Ascending aorta (tissue), 2 donors: Measurements from ENCODE around the gene KCTD11. TPM values are rescaled to one million over a fixed set of nuclear protein-coding genes. Genes with fewer than 3 reads are reported as not detected.

Source experiments
- DNase-seq, 2 donors: peaks; one replicate each; pipeline ENCODE4 v3.0.0-alpha.2; 2019; ENCODE audit warnings: low spot score in 2 of 2
- H3K27ac ChIP-seq, 2 donors: fragments of 200-600 bp; sonication (generic); one replicate each; pipeline ENCODE4 v1.5.1; 2016 to 2017; ENCODE audit warnings: mild to moderate bottlenecking in 1 of 2
- H3K27me3 ChIP-seq: fragments of 200-600 bp; sonication (generic); one replicate; pipeline ENCODE4 v1.5.1; 2017
- H3K36me3 ChIP-seq, 2 donors: fragments of 200-600 bp; sonication (generic); one replicate each; pipeline ENCODE4 v1.5.1; 2016
- H3K4me1 ChIP-seq, 2 donors: fragments of 200-600 bp; sonication (generic); one replicate each; pipeline ENCODE4 v1.5.1; 2016 to 2017; ENCODE audit warnings: mild to moderate bottlenecking in 1 of 2
- H3K4me3 ChIP-seq, 2 donors: fragments of 200-600 bp; sonication (generic); one replicate each; pipeline ENCODE4 v1.5.1; 2016 to 2017; ENCODE audit warnings: mild to moderate bottlenecking in 1 of 2
- H3K9me3 ChIP-seq, 2 donors: fragments of 200-600 bp; sonication (generic); one replicate each; pipeline ENCODE4 v1.5.1; 2016
- intact Hi-C: fragments of 100-400 bp; cut with DNase I; formaldehyde crosslinking; loops from one replicate; pipeline ENCODE4 v1.15.1; 2023
- total RNA-seq: library from RNA; depleted of rRNA; stranded (reverse); fragments of >200 nt; gene quantifications from one replicate; pipeline ENCODE4 v1.1.0, GENCODE V29; 2016
- TF ChIP-seq, protein P1 (sequence below), 3 experiments: fragments of 200-600 bp in 2 of 3; fragments of 450-650 bp in 1 of 3; sonication (generic) in 2 of 3; IDR thresholded peaks; one replicate each; pipeline ENCODE4 v1.5.1; 2016 to 2019; ENCODE audit warnings: antibody characterized with exemption in 3 of 3, mild to moderate bottlenecking in 1 of 3, moderate library complexity in 1 of 3

The KCTD11 gene
- total RNA-seq, 1 donor from 2014 or later: 14.6 TPM

DNA sequence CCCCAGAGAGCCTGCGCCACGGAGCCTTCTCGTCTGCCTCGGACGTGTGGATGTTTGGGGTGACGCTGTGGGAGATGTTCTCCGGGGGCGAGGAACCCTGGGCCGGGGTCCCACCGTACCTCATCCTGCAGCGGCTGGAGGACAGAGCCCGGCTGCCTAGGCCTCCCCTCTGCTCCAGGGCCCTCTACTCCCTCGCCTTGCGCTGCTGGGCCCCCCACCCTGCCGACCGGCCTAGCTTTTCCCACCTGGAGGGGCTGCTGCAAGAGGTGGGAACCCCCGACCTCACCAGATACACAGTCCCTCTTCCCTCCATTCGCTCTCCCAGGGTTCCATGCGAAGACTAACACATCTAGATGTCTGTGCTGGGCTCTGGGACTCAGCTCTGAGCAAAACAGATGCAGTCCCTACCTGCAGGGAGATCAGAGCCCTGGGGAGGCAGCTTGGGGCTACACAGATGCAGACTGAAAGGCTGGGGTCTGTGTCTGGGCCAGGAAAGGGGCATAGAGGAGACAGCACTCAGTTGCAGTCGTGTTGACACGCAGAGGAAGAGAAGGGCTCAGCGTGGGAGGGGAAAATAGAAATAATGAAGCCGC lies 32.6 kb downstream of the KCTD11 start:
- TF ChIP-seq, protein P1, sequence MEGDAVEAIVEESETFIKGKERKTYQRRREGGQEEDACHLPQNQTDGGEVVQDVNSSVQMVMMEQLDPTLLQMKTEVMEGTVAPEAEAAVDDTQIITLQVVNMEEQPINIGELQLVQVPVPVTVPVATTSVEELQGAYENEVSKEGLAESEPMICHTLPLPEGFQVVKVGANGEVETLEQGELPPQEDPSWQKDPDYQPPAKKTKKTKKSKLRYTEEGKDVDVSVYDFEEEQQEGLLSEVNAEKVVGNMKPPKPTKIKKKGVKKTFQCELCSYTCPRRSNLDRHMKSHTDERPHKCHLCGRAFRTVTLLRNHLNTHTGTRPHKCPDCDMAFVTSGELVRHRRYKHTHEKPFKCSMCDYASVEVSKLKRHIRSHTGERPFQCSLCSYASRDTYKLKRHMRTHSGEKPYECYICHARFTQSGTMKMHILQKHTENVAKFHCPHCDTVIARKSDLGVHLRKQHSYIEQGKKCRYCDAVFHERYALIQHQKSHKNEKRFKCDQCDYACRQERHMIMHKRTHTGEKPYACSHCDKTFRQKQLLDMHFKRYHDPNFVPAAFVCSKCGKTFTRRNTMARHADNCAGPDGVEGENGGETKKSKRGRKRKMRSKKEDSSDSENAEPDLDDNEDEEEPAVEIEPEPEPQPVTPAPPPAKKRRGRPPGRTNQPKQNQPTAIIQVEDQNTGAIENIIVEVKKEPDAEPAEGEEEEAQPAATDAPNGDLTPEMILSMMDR (IDR thresholded peaks at IDR 0.05): no peak
- Histone ChIP-seq H3K9me3 (no peaks in the 10 kb centered on the region), H3K4me3 (peak overlapping the region in 1 of 2 donors; percentile 65), H3K27ac (peak overlapping the region; percentile 29 to 54), H3K36me3 (peaks cover 9 to 17% of the 10 kb centered on the region in 2 donors), H3K27me3 (no peaks in the 10 kb centered on the region), H3K4me1 (peaks cover 4 to 20% of the 10 kb centered on the region in 2 donors)
- intact Hi-C loops: no loop called here
- DNase-seq: no peak

DNA sequence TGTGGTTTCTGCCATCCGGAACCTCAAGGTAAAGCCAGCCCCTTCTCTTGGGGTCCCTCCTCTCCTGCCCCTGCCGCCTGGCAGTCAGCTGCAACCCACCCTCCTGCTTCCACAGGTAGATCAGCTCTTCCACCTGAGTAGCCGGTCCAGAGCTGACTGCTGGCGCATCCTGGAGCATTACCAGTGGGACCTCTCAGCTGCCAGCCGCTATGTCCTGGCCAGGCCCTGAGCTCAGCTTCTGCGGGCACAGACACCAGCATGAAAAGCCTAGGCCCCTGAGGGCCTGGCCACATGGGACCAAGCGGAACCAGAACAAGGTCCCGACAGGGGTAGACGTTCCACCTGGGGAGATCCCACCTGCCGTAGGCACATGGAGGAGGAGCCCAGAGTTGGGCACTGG lies 36.9 kb downstream of the KCTD11 start:
- peaks cover 17 to 41% of the 10 kb centered on the region in 2 donors for H3K36me3 ChIP-seq
- intact Hi-C loops: no loop called here
- H3K4me3 ChIP-seq: no peak overlapping the region
- no peaks in the 10 kb centered on the region for H3K9me3 ChIP-seq
- no peak overlapping the region for H3K27ac ChIP-seq
- peaks cover 5 to 12% of the 10 kb centered on the region in 2 donors for H3K4me1 ChIP-seq
- DNase-seq: no peak
- H3K27me3 ChIP-seq: no peaks in the 10 kb centered on the region
- TF ChIP-seq, protein P1 (IDR thresholded peaks at IDR 0.05): no peak

DNA sequence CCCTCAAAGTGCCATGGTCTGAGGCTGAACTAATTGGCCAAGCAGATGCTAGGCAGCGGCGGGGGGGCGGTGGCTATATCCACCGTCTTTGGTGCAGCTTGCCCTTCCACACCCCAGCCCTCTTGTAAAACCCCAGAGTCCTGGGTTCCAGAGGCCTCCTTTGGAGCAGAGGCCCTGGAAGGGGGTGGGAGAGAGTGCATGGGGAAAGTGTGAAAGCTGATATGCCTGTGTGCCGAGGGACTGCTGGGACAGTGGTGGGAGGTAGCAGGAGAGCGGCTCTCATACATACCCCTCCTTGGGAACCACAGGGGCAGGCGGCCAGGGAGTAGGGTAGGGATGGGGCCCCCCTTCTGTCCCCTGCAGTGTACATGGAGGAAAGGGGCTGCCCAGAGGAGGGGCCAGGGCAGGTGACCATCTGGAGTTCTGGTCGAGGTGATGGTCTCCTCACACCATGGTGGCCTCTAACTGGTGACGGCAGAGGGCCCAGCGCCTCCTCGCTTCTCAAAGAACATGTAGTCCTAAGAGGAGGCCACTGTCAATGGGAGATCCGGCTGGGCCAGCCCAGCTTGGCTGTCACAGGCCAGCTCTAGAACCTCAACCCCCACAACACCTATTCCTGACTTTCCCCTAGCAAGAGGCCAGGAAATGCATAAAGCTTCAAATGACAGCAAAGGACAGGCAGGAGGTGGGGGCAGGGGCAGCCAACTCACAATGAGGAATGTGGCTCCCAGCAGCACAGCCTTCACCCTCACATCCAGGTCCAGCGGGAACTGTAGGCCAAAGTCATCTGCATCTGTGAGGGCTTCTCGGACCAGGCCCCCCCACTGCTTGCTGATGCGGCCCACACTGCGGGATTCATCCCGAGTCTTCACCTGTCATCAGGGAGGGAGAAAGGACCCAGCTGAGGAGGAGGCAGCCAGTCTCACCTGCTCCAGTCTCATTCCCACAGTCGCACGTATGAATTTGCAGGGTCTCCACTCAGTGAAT lies 38.3 kb downstream of the KCTD11 start:
- no peak overlapping the region for H3K4me3 ChIP-seq
- intact Hi-C loops: no loop called here
- H3K36me3 ChIP-seq: peaks cover 17 to 41% of the 10 kb centered on the region in 2 donors
- TF ChIP-seq, protein P1 (IDR thresholded peaks at IDR 0.05): no peak
- peaks cover 5 to 12% of the 10 kb centered on the region in 2 donors for H3K4me1 ChIP-seq
- no peaks in the 10 kb centered on the region for H3K9me3 ChIP-seq
- H3K27ac ChIP-seq: no peak overlapping the region
- no peak for DNase-seq
- no peaks in the 10 kb centered on the region for H3K27me3 ChIP-seq

DNA sequence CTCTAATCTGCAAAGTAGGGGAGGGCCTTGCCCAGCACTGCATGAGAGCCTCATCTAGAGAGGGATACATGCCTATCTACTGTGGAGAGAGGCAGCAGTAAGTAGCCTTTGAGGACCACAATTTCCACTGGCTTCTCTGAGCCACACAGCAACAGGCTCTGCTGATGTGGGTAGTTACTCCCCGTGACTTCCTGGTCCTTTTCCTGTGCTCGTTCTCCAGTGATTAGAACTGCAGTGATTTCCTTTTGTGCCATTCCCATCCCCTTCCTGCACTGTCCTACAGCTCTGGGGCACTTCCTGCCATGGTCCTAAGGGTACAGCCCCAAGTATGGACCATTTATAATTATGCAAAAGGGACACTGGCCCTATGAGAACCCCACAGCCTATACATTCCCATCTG lies 39.3 kb downstream of the KCTD11 start:
- no peak for DNase-seq
- Histone ChIP-seq H3K36me3 (peaks cover 17 to 41% of the 10 kb centered on the region in 2 donors), H3K27me3 (no peaks in the 10 kb centered on the region), H3K27ac (no peak overlapping the region), H3K4me1 (peaks cover 5 to 14% of the 10 kb centered on the region in 2 donors), H3K4me3 (no peak overlapping the region), H3K9me3 (no peaks in the 10 kb centered on the region)
- TF ChIP-seq, protein P1 (IDR thresholded peaks at IDR 0.05): no peak
- intact Hi-C loops: no loop called here

DNA sequence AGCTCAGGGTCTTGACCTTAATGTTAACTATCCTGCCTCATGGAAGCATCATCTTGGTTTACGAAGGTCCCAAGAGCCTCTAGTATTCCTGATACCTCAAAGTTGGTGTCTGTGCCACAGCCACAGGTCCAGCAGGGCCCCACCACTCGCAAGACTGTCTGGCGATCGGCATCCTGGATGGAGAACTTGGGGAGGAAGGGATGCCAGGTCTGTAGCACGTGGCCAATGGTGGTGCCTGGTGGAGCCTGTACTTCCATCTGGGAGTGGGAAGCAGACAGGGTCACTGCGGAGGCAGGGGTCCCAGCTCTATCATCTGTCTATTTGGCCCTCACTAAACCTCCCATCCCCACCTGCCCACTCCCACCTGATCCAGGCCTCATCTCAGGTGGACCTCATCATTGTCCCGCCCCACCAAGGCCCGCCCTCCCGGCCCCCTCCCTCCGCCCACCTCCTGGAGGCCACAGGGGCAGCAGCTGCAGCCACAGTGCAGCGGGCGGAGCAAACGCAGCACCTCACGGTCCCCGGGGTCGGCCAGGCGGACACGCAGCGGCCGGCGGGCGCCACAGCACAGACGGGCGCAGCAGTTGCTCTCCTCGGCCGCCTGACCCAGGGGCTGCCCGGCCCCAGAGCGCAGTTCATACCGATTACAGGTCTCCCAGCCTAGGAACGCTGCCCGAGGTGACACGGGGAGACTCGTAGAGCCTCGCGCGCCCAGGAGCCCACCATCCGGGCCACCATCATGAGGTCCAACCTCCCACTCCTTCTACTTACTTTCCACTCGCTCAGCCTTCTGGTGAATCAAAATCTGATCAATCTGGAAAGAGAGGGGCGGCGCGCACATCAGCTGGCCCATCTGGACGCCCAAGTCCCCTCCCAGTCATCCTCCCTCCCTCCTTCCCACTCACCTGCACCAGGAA lies 41.0 kb downstream of the KCTD11 start:
- intact Hi-C loops: no loop called here
- DNase-seq: no peak
- peaks cover 17 to 41% of the 10 kb centered on the region in 2 donors for H3K36me3 ChIP-seq
- no peaks in the 10 kb centered on the region for H3K27me3 ChIP-seq
- peak overlapping the region; percentile 78 to 85 for H3K4me3 ChIP-seq
- no peaks in the 10 kb centered on the region for H3K9me3 ChIP-seq
- H3K27ac ChIP-seq: peak overlapping the region; percentile 0 to 91
- peaks cover 5 to 14% of the 10 kb centered on the region in 2 donors for H3K4me1 ChIP-seq
- TF ChIP-seq, protein P1 (IDR thresholded peaks at IDR 0.05): no peak
